HepG2 (cell line): Measurements from ENCODE around the gene ARRDC4. TPM values are rescaled to one million over a fixed set of nuclear protein-coding genes. Genes with fewer than 3 reads are reported as not detected.

Experiments
- ATAC-seq: fragments of 200-7000 bp; cut with Tn5 transposase; 3 replicates; pipeline ENCODE4 v1.9.1; 2020; ENCODE audit warnings: mild to moderate bottlenecking, moderate library complexity
- BruUV-seq: library from RNA; stranded (reverse); fragments of 400-500 nt; replicated peaks from 2 replicates; lab custom pipeline; 2021; lab: Mats Ljungman, UMichigan
- CTCF ChIA-PET: fragments of 300-600 bp; formaldehyde crosslinking; extraction: SDS; loops from one replicate; lab custom pipeline; 2021; ENCODE audit warnings: low total read pairs, inconsistent platforms, low intra/inter-chr PET ratio; lab: Yijun Ruan, JAX
- POLR2A ChIA-PET: fragments of 350-600 bp; sonication (Branson Sonifier 250); formaldehyde crosslinking; loops from one replicate; lab custom pipeline; 2020; ENCODE audit warnings: antibody characterized with exemption, inconsistent platforms; lab: Yijun Ruan, JAX
- DNase-seq: peaks from one replicate; pipeline ENCODE4 v3.0.0-alpha.2; 2015; ENCODE audit warnings: low spot score
- FAIRE-seq: peaks from 3 replicates; lab custom pipeline; 2011; peaks lifted over from hg19 to GRCh38; lab: Jason Lieb, UNC
- H2AFZ ChIP-seq: one replicate; pipeline ENCODE4 v1.6.1; 2011; ENCODE audit warnings: low read length, inconsistent platforms
- H3K27ac ChIP-seq: fragments of 300-600 bp; 3 replicates; pipeline ENCODE4 v1.8.0; 2011; ENCODE audit warnings: mixed run types, mild to moderate bottlenecking, mixed read lengths, low read length, inconsistent platforms; ENCODE audit not compliant: insufficient read depth; ENCODE audit errors: extremely low read length
- H3K27me3 ChIP-seq, 2 experiments: fragments of 200-600 bp in 1 of 2; 2 replicates in 1 of 2; 3 replicates in 1 of 2; pipeline versions ENCODE4 v1.6.0 to v1.8.0; 2011; ENCODE audit warnings: low read length in 2 of 2, mild to moderate bottlenecking in 2 of 2, moderate library complexity in 2 of 2, inconsistent platforms in 1 of 2; ENCODE audit not compliant: insufficient read depth in 2 of 2, control insufficient read depth in 1 of 2
- H3K36me3 ChIP-seq, 2 experiments: fragments of 200-600 bp in 1 of 2; replicated peaks in 1 of 2; 2 replicates in 1 of 2; 3 replicates in 1 of 2; pipeline versions ENCODE4 v1.5.1 to v1.8.0; 2011; ENCODE audit warnings: low read length in 2 of 2, inconsistent platforms in 1 of 2; ENCODE audit not compliant: insufficient read depth in 2 of 2, control insufficient read depth in 1 of 2
- H3K4me1 ChIP-seq: 2 replicates; pipeline ENCODE4 v1.5.1; 2012; ENCODE audit warnings: low read length, inconsistent platforms; ENCODE audit not compliant: insufficient read depth
- H3K4me2 ChIP-seq: 2 replicates; pipeline ENCODE4 v1.6.0; 2011; ENCODE audit warnings: low read depth, low read length, inconsistent platforms
- H3K4me3 ChIP-seq, 3 experiments: fragments of 200-600 bp in 1 of 3; sonication (generic), shearing (Covaris generic) in 1 of 3; replicated peaks in 1 of 3; 2 replicates each; pipeline ENCODE4 v1.5.1; 2011 to 2016; ENCODE audit warnings: low read length in 3 of 3, inconsistent platforms in 2 of 3, low read depth in 2 of 3, mild to moderate bottlenecking in 2 of 3, control low read depth in 1 of 3, mixed read lengths in 1 of 3; ENCODE audit not compliant: insufficient read depth in 1 of 3
- H3K79me2 ChIP-seq: one replicate; pipeline ENCODE4 v1.6.1; 2011; ENCODE audit warnings: low read length, inconsistent platforms; ENCODE audit not compliant: insufficient read depth
- H3K9ac ChIP-seq: 2 replicates; pipeline ENCODE4 v1.6.0; 2011; ENCODE audit warnings: mild to moderate bottlenecking, low read depth, low read length, inconsistent platforms; ENCODE audit not compliant: insufficient read depth
- H3K9me3 ChIP-seq: 2 replicates; pipeline ENCODE4 v1.5.1; 2012; ENCODE audit warnings: mild to moderate bottlenecking, low read length
- H4K20me1 ChIP-seq: 2 replicates; pipeline ENCODE4 v1.6.0; 2011; ENCODE audit warnings: inconsistent platforms, mild to moderate bottlenecking, low read length, moderate library complexity; ENCODE audit not compliant: insufficient read depth
- DPF2 ChIP-seq: sonication (generic); formaldehyde crosslinking; IDR thresholded peaks from 2 replicates; pipeline ENCODE4 v1.4.0; 2020; ENCODE audit warnings: mild to moderate bottlenecking, low read depth, missing genetic modification reagents, borderline replicate concordance
- FOXA1 ChIP-seq, 2 experiments: fragments of 450-650 bp in 1 of 2; sonication (generic) in 1 of 2; formaldehyde crosslinking in 1 of 2; IDR thresholded peaks; 2 replicates each; pipeline versions ENCODE4 v1.4.0 to v1.6.1; 2016 to 2020; ENCODE audit warnings: missing genetic modification reagents in 1 of 2
- FUBP1 ChIP-seq: sonication (generic); formaldehyde crosslinking; IDR thresholded peaks from 2 replicates; pipeline ENCODE4 v1.5.1; 2020; ENCODE audit warnings: missing genetic modification reagents, mild to moderate bottlenecking, borderline replicate concordance
- IRF2 ChIP-seq: IDR thresholded peaks from 2 replicates; pipeline ENCODE4 v1.6.1; 2018; ENCODE audit warnings: missing genetic modification reagents, missing compliant biosample characterization
- ZNF446 ChIP-seq: sonication (generic); formaldehyde crosslinking; IDR thresholded peaks from 2 replicates; pipeline ENCODE4 v1.5.0; 2020; ENCODE audit warnings: mild to moderate bottlenecking, missing genetic modification reagents
- ZNF83 ChIP-seq: sonication (generic); formaldehyde crosslinking; IDR thresholded peaks from 2 replicates; pipeline ENCODE4 v1.4.0; 2020; ENCODE audit warnings: missing genetic modification reagents, mild to moderate bottlenecking, borderline replicate concordance
- WGBS: methylation state at CpG from one replicate; pipeline ENCODE4 v1.1.6; 2017; ENCODE audit warnings: low lambda C conversion rate; 5-methylcytosine and 5-hydroxymethylcytosine counted together
- in situ Hi-C: cut with HindIII; loops from 2 replicates; pipeline ENCODE4 v1.10.0; 2017; ENCODE audit warnings: low pct_unique_long_range_greater_than_20kb; ENCODE audit not compliant: extremely low pct_ligation_motif_present
- intact Hi-C: fragments of 100-400 bp; cut with micrococcal nuclease; formaldehyde crosslinking; loops from one replicate; pipeline ENCODE4 v1.10.0; 2022; ENCODE audit not compliant: unreplicated experiment
- polyA plus RNA-seq, 8 experiments: library from polyadenylated mRNA; depleted of rRNA in 3 of 8; stranded (reverse) in 7 of 8; unstranded in 1 of 8; fragments of >200 nt; fragmentation: Illumina TruSeq in 4 of 8; extraction: Trizol in 4 of 8; gene quantifications; 2 replicates each; pipeline versions ENCODE4 v1.2.1 to v1.2.3, GENCODE V29; 2011 to 2016; ENCODE audit warnings: low read depth in 4 of 8, missing spikeins in 1 of 8, mixed read lengths in 1 of 8; ENCODE audit not compliant: insufficient read depth in 1 of 8
- total RNA-seq, 5 experiments: library from RNA; depleted of rRNA; stranded (reverse); fragments of >200 nt; fragmentation: Illumina TruSeq; extraction: Trizol; gene quantifications; 2 replicates each; pipeline ENCODE4 v1.2.3, GENCODE V29; 2016; ENCODE audit warnings: low read depth in 1 of 5

Gene ARRDC4
- total and polyA plus RNA-seq, 2 of the 13 experiments (the other 11 are each of a cell fraction or from before 2014, with no cell fraction given), result 1.5 to 2.5 TPM

DNA sequence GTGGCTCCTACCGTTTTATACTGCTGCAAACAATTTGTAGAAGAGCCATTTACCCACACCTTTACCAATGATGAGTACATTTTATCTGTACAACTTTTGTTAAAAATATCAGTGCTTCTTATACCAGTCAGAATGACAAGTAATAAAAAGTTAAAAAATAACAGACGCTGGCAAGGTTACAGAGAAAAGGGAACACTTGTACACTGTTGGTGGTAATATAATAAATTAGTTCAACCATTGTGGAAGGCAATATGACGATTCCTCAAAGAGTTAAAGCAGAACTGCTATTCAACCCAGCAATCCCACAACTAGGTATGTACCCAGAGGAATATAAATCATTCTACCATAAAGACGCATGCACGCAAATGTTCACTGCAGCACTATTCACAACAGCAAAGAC lies 51.9 kb downstream of the ARRDC4 start:
- H3K27ac ChIP-seq, result no peak overlapping the region

GRCh38 chr15:98013631-98014030 lies 53.1 kb downstream of the ARRDC4 start:
- no peaks in the 10 kb centered on the region for H3K9me3 ChIP-seq
- H3K79me2 ChIP-seq, result no peaks in the 10 kb centered on the region
- ATAC-seq (no peak), DNase-seq (no peak)
- in situ Hi-C loops, result no loop called here
- H4K20me1 ChIP-seq, result no peaks in the 10 kb centered on the region
- intact Hi-C loops, result no loop called here
- no peak overlapping the region for H3K27ac ChIP-seq
- CTCF ChIA-PET, result no interaction called here
- TF ChIP-seq ZNF446 (CRISPR knock-in tag) (no peak), DPF2 (no peak)
- TF ChIP-seq, all 625 proteins: peak for 0
- no peak overlapping the region for H3K4me2 ChIP-seq
- no TSS peak for BruUV-seq
- H3K9ac ChIP-seq, result no peak overlapping the region
- no peaks in the 10 kb centered on the region for H3K36me3 ChIP-seq
- peaks cover 4% of the 10 kb centered on the region for H3K4me1 ChIP-seq
- H3K27me3 ChIP-seq, result peaks cover 0 to 4% of the 10 kb centered on the region in 2 experiments; a peak in 1 of 5 replicates
- H3K4me3 ChIP-seq, result no peak overlapping the region
- POLR2A ChIA-PET, result no interaction called here
- FAIRE-seq, result no peak
- H2AFZ ChIP-seq, result no peak overlapping the region

More for the DNA sequence above, 51.9 kb downstream of the ARRDC4 start:
- Histone ChIP-seq H4K20me1 (no peaks in the 10 kb centered on the region), H3K4me3 (no peak overlapping the region), H3K36me3 (no peaks in the 10 kb centered on the region), H3K79me2 (no peaks in the 10 kb centered on the region), H3K4me1 (no peaks in the 10 kb centered on the region), H3K9me3 (no peaks in the 10 kb centered on the region), H3K9ac (no peak overlapping the region), H3K27me3 (peaks cover 0 to 4% of the 10 kb centered on the region in 2 experiments; a peak in 1 of 5 replicates), H3K4me2 (no peak overlapping the region), H2AFZ (no peak overlapping the region)
- no peak for ATAC-seq
- no peak for FAIRE-seq
- ChIA-PET CTCF (no interaction called here), POLR2A (no interaction called here)
- in situ Hi-C loops, result no loop called here
- BruUV-seq, result no TSS peak
- 61% methylated on average over 5 of the region's 5 CpGs for WGBS
- intact Hi-C loops, result no loop called here
- no peak for TF ChIP-seq FUBP1
- TF ChIP-seq ZNF83 (CRISPR knock-in tag), result no peak
- no peak for TF ChIP-seq IRF2 (CRISPR knock-in tag)
- no peak for TF ChIP-seq FOXA1 (IDR thresholded peaks at IDR 0.05)
- no peak for TF ChIP-seq FOXA1 (CRISPR knock-in tag; IDR thresholded peaks at IDR 0.05)
- no peak for DNase-seq
